ENCODE measurements around the gene TBL2.
"Not testable (repeated sequence)": the region's sequence is repeated elsewhere in the genome, so short reads cannot be mapped to it uniquely, and the experiment has no call there.

Gene TBL2

DNA sequence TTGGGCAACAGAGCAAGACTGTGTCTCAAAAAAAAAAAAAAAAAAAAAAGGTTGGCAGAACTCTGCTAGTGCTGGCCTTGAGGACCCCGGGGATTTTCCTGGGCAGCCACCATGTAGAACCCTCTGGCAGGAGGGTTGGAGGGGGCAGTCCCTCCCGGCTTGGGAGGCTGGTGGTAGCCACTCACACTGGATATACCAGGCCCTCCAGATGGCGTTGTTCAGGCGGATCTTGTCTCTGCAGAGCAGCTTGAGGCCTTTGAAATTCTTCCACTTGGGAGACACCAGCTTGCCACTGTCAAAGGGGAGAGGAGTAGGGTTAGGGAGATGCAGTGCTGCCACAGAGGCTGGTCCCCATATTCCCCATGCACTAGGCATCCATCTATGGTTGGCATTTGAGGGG is 37.5 kb upstream of the TBL2 start:
- Histone ChIP-seq H3K27ac (no peak overlapping the region), H3K4me1 (ENCODE audit: control insufficient read depth in 1 of 2, insufficient read depth in 1 of 2, low read depth in 1 of 2, low read length in 1 of 2) (no peaks in the 10 kb centered on the region), H3K9me3 (no peaks in the 10 kb centered on the region), H3K36me3 (no peaks in the 10 kb centered on the region), H3K27me3 (peaks cover 93% of the 10 kb centered on the region), H3K4me3 (ENCODE audit: low read depth in 1 of 2, low read length in 1 of 2) (no peak overlapping the region)
- TF ChIP-seq, protein P1, sequence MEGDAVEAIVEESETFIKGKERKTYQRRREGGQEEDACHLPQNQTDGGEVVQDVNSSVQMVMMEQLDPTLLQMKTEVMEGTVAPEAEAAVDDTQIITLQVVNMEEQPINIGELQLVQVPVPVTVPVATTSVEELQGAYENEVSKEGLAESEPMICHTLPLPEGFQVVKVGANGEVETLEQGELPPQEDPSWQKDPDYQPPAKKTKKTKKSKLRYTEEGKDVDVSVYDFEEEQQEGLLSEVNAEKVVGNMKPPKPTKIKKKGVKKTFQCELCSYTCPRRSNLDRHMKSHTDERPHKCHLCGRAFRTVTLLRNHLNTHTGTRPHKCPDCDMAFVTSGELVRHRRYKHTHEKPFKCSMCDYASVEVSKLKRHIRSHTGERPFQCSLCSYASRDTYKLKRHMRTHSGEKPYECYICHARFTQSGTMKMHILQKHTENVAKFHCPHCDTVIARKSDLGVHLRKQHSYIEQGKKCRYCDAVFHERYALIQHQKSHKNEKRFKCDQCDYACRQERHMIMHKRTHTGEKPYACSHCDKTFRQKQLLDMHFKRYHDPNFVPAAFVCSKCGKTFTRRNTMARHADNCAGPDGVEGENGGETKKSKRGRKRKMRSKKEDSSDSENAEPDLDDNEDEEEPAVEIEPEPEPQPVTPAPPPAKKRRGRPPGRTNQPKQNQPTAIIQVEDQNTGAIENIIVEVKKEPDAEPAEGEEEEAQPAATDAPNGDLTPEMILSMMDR (IDR thresholded peaks at IDR 0.05) = no peak

DNA sequence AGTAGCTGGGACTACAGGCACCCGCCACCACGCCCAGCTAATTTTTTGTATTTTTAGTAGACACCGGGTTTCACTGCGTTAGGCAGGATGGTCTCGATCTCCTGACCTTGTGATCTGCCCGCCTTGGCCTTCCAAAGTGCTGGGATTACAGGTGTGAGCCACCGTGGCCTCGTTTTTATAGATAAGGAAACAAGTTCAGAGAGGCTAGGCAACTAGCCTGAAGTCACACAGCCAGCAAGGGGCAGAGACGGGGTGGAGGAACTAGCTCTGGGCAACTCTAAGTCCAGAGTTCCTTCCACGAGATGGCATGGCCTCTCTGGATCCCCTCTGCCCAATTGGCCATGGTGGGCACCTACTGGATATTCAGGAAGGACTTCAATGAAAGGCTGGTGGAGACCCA is 36.6 kb upstream of the TBL2 start:
- H3K9me3 ChIP-seq; H3K27ac ChIP-seq; H3K36me3 ChIP-seq; H3K4me3 ChIP-seq (ENCODE audit: low read depth in 1 of 2, low read length in 1 of 2); H3K4me1 ChIP-seq (ENCODE audit: control insufficient read depth in 1 of 2, insufficient read depth in 1 of 2, low read depth in 1 of 2, low read length in 1 of 2): not testable (repeated sequence)
- H3K27me3 ChIP-seq = peaks cover 93% of the 10 kb centered on the region

DNA sequence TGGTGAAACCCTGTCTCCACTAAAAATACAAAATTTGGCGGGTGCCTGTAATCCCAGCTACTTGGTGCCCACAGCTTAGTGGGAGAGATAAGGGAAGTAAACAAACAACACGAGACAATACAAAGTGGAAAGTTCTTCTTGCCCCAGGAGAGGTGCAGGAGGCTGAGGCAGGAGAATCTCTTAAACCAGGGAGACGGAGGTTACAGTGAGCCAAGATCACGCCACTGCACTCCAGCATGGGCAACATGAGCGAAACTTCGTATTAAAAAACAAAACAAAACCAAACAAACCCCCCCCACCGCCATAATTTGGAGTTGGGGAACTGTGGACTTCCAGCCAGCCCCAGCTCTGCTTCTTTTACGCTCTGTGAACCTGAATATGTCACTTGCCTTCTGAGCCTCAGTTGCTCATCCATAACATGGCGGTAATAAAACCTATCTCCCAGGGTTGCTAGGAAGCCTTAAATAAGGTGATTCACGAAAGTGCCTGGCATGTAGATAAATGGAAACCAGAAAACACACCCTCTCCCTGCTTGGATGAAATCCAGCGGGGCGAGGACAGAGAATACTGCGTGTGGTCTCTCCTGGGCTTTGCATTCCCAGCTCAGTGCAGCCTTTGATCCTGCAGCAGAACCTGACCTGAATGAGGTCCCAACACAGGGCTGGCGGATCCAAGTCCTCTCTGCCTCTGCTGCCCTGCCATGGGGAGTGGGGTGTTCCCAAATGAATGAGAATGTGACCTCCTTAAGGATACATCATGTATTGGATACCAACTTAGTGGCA is 35.8 kb upstream of the TBL2 start:
- H3K27ac ChIP-seq = no peak overlapping the region
- no peaks in the 10 kb centered on the region for H3K36me3 ChIP-seq
- peaks cover 93% of the 10 kb centered on the region for H3K27me3 ChIP-seq
- no peak overlapping the region for H3K4me3 ChIP-seq (ENCODE audit: low read depth in 1 of 2, low read length in 1 of 2)
- H3K4me1 ChIP-seq (ENCODE audit: control insufficient read depth in 1 of 2, insufficient read depth in 1 of 2, low read depth in 1 of 2, low read length in 1 of 2) = no peaks in the 10 kb centered on the region
- TF ChIP-seq, protein P1 (IDR thresholded peaks at IDR 0.05) = no peak
- no peaks in the 10 kb centered on the region for H3K9me3 ChIP-seq

DNA sequence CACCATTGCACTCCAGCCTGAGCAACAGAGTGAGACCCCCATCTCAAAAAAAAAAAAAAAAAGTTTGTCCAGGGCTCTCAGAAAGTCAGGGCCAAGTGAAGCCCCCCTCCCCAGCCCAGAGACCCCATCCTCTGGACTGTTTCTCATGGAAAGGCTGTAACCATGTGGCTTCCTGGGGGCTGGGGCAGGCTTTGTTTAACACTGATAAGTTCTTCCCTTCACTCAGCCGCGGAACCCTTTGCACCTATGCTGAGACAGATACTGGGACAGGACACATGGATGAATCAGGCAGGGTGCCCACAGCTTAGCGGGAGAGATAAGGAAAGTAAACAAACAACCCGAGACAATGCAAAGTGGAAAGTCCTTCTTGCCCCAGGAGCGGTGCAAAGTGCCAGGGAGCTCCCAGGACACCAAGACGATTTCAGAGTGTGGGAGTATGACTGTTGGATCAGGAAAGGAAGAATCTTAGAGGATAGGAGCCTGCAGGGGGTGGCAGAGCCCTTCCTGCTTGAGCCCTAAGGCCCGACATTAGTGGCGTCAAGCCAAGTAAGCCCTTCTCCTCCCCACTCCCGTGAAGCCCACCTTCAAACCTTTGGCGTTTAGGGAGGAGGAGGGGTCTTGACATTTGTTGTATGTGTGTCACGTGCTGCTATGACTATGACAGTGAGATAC is 34.4 kb upstream of the TBL2 start:
- TF ChIP-seq, protein P1 (IDR thresholded peaks at IDR 0.05) = no peak
- H3K27me3 ChIP-seq = peaks cover 90% of the 10 kb centered on the region
- H3K4me1 ChIP-seq (ENCODE audit: control insufficient read depth in 1 of 2, insufficient read depth in 1 of 2, low read depth in 1 of 2, low read length in 1 of 2) = no peaks in the 10 kb centered on the region
- H3K9me3 ChIP-seq = no peaks in the 10 kb centered on the region
- H3K4me3 ChIP-seq (ENCODE audit: low read depth in 1 of 2, low read length in 1 of 2) = no peak overlapping the region
- no peaks in the 10 kb centered on the region for H3K36me3 ChIP-seq
- H3K27ac ChIP-seq = no peak overlapping the region

DNA sequence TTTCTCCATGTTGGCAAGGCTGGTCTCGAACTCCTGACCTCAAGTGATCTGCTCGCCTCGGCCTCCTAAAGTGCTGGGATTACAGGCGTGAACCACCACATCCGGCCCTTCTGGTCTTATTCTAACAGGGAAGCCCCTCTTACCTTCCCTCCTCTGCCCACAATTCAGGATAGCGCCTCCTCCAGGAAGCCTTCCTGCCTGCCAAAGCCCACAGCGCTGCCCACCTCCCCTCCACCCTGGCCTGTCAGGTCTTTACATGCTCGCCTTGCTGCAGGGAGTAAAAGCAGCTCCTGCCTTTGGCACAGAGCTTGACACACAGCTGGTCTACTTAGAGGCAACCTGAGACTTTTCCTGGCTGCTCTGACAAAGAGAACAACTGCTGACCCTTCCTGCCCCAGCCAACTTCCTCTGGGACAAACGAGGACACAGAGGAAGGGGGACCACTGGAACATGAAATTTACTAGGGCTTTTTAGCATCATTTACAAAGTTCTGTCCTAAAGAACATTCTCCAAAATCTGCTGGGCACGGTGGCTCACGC is 32.7 kb upstream of the TBL2 start:
- H3K9me3 ChIP-seq = no peaks in the 10 kb centered on the region
- H3K27ac ChIP-seq = no peak overlapping the region
- TF ChIP-seq, protein P1 (IDR thresholded peaks at IDR 0.05) = no peak
- no peaks in the 10 kb centered on the region for H3K36me3 ChIP-seq
- H3K4me1 ChIP-seq (ENCODE audit: control insufficient read depth in 1 of 2, insufficient read depth in 1 of 2, low read depth in 1 of 2, low read length in 1 of 2) = no peaks in the 10 kb centered on the region
- H3K27me3 ChIP-seq = peaks cover 92% of the 10 kb centered on the region
- no peak overlapping the region for H3K4me3 ChIP-seq (ENCODE audit: low read depth in 1 of 2, low read length in 1 of 2)

DNA sequence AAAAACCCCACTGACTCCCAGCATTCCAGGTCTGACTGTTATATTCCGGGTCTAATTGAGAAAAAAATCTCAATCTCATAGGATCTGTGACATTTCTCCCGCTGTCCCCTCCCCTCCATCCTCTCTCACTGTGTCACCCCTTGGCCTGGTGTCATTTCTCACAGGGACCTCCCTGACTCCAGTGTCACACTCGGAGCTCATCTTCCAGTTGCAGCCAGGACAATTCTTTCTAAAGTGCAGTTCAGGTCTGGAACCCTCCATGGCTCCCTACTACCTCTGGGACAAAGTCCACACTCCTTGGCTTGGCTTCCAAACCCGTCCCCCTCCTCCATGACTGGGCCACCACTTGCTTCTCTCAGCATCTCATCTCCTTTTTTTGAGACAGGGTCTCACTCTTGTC is 31.7 kb upstream of the TBL2 start:
- Histone ChIP-seq H3K4me3 (ENCODE audit: low read depth in 1 of 2, low read length in 1 of 2) (no peak overlapping the region), H3K4me1 (ENCODE audit: control insufficient read depth in 1 of 2, insufficient read depth in 1 of 2, low read depth in 1 of 2, low read length in 1 of 2) (no peaks in the 10 kb centered on the region), H3K36me3 (no peaks in the 10 kb centered on the region), H3K27ac (no peak overlapping the region), H3K27me3 (peaks cover 95% of the 10 kb centered on the region), H3K9me3 (no peaks in the 10 kb centered on the region)
- TF ChIP-seq, protein P1 (IDR thresholded peaks at IDR 0.05) = no peak

DNA sequence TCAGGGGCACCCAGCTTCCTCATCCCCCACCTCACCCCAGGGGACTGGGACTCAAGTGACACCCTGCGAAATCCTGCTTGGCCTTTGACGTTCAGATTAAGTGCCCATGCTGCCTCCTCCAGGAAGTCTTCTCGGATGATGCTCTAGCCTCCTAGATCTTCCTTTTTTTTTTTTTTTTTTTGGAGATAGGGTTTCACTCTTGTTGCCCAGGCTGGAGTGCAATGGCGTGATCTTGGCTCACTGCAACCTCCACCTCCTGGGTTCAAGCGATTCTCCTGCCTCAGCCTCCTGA is 29.3 kb upstream of the TBL2 start:
- not testable (repeated sequence) for H3K4me1 ChIP-seq (ENCODE audit: control insufficient read depth in 1 of 2, insufficient read depth in 1 of 2, low read depth in 1 of 2, low read length in 1 of 2); H3K9me3 ChIP-seq; H3K4me3 ChIP-seq (ENCODE audit: low read depth in 1 of 2, low read length in 1 of 2); H3K27ac ChIP-seq; H3K36me3 ChIP-seq
- peaks cover 88% of the 10 kb centered on the region for H3K27me3 ChIP-seq

Data from neutrophil (primary cell).